COLO829 (cell line): ENCODE results near the gene MEGF6.

ENCODE experiments used
- DNase-seq: peaks from one replicate; pipeline ENCODE4 v3.0.0; 2012; ENCODE audit warnings: low spot score

MEGF6 gene

GRCh38 chr1:3441880-3442279 is 169.4 kb downstream of the MEGF6 start:
- no peak for DNase-seq

DNA sequence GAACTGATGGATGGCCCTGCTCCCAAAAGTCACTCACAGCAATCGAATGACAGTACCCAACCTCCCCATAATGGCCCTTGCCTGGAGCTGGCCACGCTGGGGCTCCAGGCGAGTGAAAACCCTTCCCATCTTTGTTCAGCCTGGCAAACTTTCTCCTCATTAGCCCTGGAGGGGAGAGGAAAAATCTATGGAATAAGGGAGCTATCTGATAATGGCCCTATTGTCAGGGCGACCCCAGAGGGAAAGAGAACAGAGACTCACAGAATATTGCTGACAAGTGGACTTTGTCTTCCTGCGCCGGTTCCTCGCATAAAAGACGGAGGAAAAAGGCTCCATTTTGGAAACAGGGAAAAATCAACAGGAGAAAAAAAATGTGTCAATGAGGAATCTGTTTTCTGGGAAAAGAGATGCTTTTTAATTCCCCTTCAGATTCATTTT is 169.9 kb downstream of the MEGF6 start:
- peak; percentile 81 for DNase-seq

GRCh38 chr1:3440711-3441409 is 170.4 kb downstream of the MEGF6 start:
- DNase-seq = no peak

DNA sequence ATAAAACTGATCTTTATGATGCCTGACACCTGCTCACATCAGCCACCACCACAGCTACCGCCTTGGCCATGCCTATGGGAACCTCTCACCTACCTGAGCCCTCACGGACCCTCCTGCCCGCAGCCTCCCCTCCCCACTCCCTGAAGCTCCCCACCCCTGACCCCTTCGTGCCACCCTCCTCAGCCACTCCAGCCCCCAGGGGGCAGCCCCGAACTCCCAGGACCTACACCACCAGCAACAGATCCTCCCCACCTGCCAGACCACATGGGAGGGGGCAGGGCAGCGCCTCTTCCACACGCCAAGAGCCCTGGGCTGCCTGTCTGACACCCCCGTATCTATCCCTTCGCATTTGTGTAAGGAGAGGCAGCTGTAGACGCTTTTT is 171.0 kb downstream of the MEGF6 start:
- DNase-seq = no peak
